Activated B cell treated with CpG ODN at 0.5 μM for 24 hours (primary cell): ENCODE data around the gene RGR. TPM values are rescaled to one million over a fixed set of nuclear protein-coding genes. Genes with fewer than 3 reads are reported as not detected.

Experiments used
- ATAC-seq: fragments of 200-7000 bp; cut with Tn5 transposase; one replicate; pipeline ENCODE4 v1.10.0; 2021; ENCODE audit warnings: low read depth, mild to moderate bottlenecking, moderate library complexity
- CTCF ChIA-PET: fragments of 350-600 bp; sonication (Branson Sonifier 250); formaldehyde crosslinking; loops from one replicate; lab custom pipeline; 2021; ENCODE audit warnings: antibody characterized with exemption; lab: Charles Lee
- POLR2A ChIA-PET: fragments of 350-600 bp; sonication (Branson Sonifier 250); formaldehyde crosslinking; loops from one replicate; lab custom pipeline; 2021; ENCODE audit warnings: antibody characterized with exemption; lab: Charles Lee
- DNase-seq: peaks from one replicate; pipeline ENCODE4 v3.0.0; 2022
- H3K27ac Mint-ChIP-seq: one replicate; pipeline ENCODE4 v1.8.0; 2020; ENCODE audit warnings: mixed read lengths
- H3K27me3 Mint-ChIP-seq: one replicate; pipeline ENCODE4 v1.8.0; 2021; ENCODE audit warnings: mixed read lengths
- H3K36me3 Mint-ChIP-seq: one replicate; pipeline ENCODE4 v1.8.0; 2021; ENCODE audit warnings: low read depth, mixed read lengths
- H3K4me1 Mint-ChIP-seq: one replicate; pipeline ENCODE4 v1.8.0; 2021; ENCODE audit warnings: mixed read lengths
- H3K4me3 Mint-ChIP-seq: one replicate; pipeline ENCODE4 v1.8.0; 2020; ENCODE audit warnings: mild to moderate bottlenecking, mixed read lengths
- H3K9me3 Mint-ChIP-seq: one replicate; pipeline ENCODE4 v1.8.0; 2020; ENCODE audit warnings: mixed read lengths
- CTCF ChIP-seq: fragments of 200-600 bp; IDR thresholded peaks from one replicate; pipeline ENCODE4 v1.8.0; 2022; ENCODE audit warnings: antibody characterized with exemption, mild to moderate bottlenecking
- intact Hi-C: fragments of 100-400 bp; cut with micrococcal nuclease; formaldehyde crosslinking; loops from one replicate; pipeline ENCODE4 v1.15.1; 2024
- total RNA-seq: library from RNA; stranded (reverse); gene quantifications from 2 replicates; pipeline ENCODE4 v1.2.3, GENCODE V29; 2022

The RGR gene, protein sequence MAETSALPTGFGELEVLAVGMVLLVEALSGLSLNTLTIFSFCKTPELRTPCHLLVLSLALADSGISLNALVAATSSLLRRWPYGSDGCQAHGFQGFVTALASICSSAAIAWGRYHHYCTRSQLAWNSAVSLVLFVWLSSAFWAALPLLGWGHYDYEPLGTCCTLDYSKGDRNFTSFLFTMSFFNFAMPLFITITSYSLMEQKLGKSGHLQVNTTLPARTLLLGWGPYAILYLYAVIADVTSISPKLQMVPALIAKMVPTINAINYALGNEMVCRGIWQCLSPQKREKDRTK
- not detected in 2 replicates for total RNA-seq

- no peaks in the 10 kb centered on the region for H3K4me1 Mint-ChIP-seq
- H3K27me3 Mint-ChIP-seq = peaks cover 3% of the 10 kb centered on the region
- no peaks in the 10 kb centered on the region for H3K36me3 Mint-ChIP-seq
- intact Hi-C loops = no loop called here
- TF ChIP-seq CTCF = no peak
- CTCF ChIA-PET = no interaction called here
- H3K27ac Mint-ChIP-seq = no peak within 1 kb of the TSS
- DNase-seq (no peak), ATAC-seq (no peak)
- H3K9me3 Mint-ChIP-seq = no peaks in the 10 kb centered on the region
- no peak within 1 kb of the TSS for H3K4me3 Mint-ChIP-seq
- POLR2A ChIA-PET = no interaction called here
These were observed at the start of gene RGR for GRCh38 chr10:84244651-84245270. Gene RGR (plus strand): TSS chr10:84245053. CDS start chr10:84245091, 38 bp downstream.

GRCh38 chr10:84196083-84196482 lies 48.8 kb upstream of the RGR start:
- no peak overlapping the region for H3K4me3 Mint-ChIP-seq
- POLR2A ChIA-PET = no interaction called here
- H3K27ac Mint-ChIP-seq = no peak overlapping the region
- peaks cover 39% of the 10 kb centered on the region for H3K27me3 Mint-ChIP-seq
- TF ChIP-seq CTCF = no peak
- no peaks in the 10 kb centered on the region for H3K9me3 Mint-ChIP-seq
- intact Hi-C loops = no loop called here
- no peaks in the 10 kb centered on the region for H3K36me3 Mint-ChIP-seq
- CTCF ChIA-PET = interaction anchor here (3.6 kb wide), 1 partner anchor 48 kb away, joined by 15 read pairs; no protein-coding TSS in a partner anchor
- DNase-seq (no peak), ATAC-seq (no peak)
- H3K4me1 Mint-ChIP-seq = peaks cover 7% of the 10 kb centered on the region

DNA sequence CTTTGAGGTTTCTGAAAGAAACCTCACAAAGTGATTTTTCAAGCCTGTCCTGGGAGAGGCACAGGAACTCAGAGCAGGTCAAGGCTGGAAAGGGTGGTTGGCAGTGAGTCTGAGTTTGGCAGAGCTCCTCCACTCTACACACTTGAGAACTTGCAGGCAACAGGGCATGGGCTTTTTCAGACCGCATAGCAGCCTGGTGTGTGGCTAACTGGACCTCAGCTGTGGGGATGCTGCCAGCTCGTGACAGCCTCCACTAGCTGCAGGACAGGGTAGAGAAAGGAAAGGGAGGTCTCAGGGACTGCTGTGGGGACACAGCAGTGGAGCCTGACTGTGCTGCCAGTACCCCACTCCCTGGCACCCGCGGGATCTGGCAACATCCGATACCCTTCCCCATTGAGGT lies 47.9 kb upstream of the RGR start:
- H3K27ac Mint-ChIP-seq = no peak overlapping the region
- peaks cover 33% of the 10 kb centered on the region for H3K27me3 Mint-ChIP-seq
- no peaks in the 10 kb centered on the region for H3K36me3 Mint-ChIP-seq
- H3K4me1 Mint-ChIP-seq = peaks cover 7% of the 10 kb centered on the region
- H3K4me3 Mint-ChIP-seq = no peak overlapping the region
- no peak for TF ChIP-seq CTCF
- H3K9me3 Mint-ChIP-seq = no peaks in the 10 kb centered on the region
- no peak for ATAC-seq
- POLR2A ChIA-PET = no interaction called here
- DNase-seq = no peak
- intact Hi-C loops = no loop called here
- CTCF ChIA-PET = interaction anchor here (3.6 kb wide), 1 partner anchor 49 kb away, joined by 15 read pairs; no protein-coding TSS in a partner anchor

GRCh38 chr10:84197643-84198042 lies 47.2 kb upstream of the RGR start:
- DNase-seq (no peak), ATAC-seq (no peak)
- Mint-ChIP-seq H3K27ac (no peak overlapping the region), H3K9me3 (no peaks in the 10 kb centered on the region), H3K36me3 (no peaks in the 10 kb centered on the region), H3K4me3 (no peak overlapping the region), H3K4me1 (peaks cover 7% of the 10 kb centered on the region), H3K27me3 (peaks cover 33% of the 10 kb centered on the region)
- POLR2A ChIA-PET = no interaction called here
- intact Hi-C loops = no loop called here
- CTCF ChIA-PET = interaction anchor here (3.6 kb wide), 1 partner anchor 50 kb away, joined by 15 read pairs; no protein-coding TSS in a partner anchor
- no peak for TF ChIP-seq CTCF

- Mint-ChIP-seq H3K4me3 (no peak overlapping the region), H3K4me1 (peaks cover 7% of the 10 kb centered on the region), H3K9me3 (no peaks in the 10 kb centered on the region), H3K27me3 (peaks cover 29% of the 10 kb centered on the region), H3K36me3 (no peaks in the 10 kb centered on the region), H3K27ac (no peak overlapping the region)
- no peak for DNase-seq
- ChIA-PET POLR2A (no interaction called here), CTCF (interaction anchor here (3.6 kb wide), 1 partner anchor 51 kb away, joined by 15 read pairs; no protein-coding TSS in a partner anchor)
- ATAC-seq = no peak
- TF ChIP-seq CTCF = no peak
- intact Hi-C loops = no loop called here
These were observed 46.5 kb upstream of the RGR start for GRCh38 chr10:84198206-84198915.
